ENCODE results near the gene TADA2B.

GRCh38 chr4:7062816-7063215, 19.6 kb downstream of the TADA2B start:
- TF ChIP-seq RCOR1 (IDR thresholded peaks at IDR 0.05; ENCODE audit: insufficient replicate concordance, low read length) (no peak), BHLHE40 (IDR thresholded peaks at IDR 0.05; ENCODE audit: low read depth, low read length) (no peak), MXI1 (IDR thresholded peaks at IDR 0.05; ENCODE audit: borderline replicate concordance, low read depth, low read length) (no peak), POLR2A (IDR thresholded peaks at IDR 0.05; ENCODE audit: low read depth, low read length) (no peak), CTCF (conservative IDR thresholded peaks at IDR 0.05; ENCODE audit: low read depth, low read length) (no peak), ELK1 (IDR thresholded peaks at IDR 0.05; ENCODE audit: borderline replicate concordance, low read depth, low read length) (no peak), SMC3 (IDR thresholded peaks at IDR 0.05; ENCODE audit: low read depth, low read length) (no peak), RFX5 (IDR thresholded peaks at IDR 0.05; ENCODE audit: low read depth, low read length) (no peak), NFE2L2 (IDR thresholded peaks at IDR 0.05; ENCODE audit: low read depth, low read length) (no peak), RAD21 (IDR thresholded peaks at IDR 0.05; ENCODE audit: low read length) (no peak), FOS (IDR thresholded peaks at IDR 0.05; ENCODE audit: low read depth, low read length) (no peak), MAFK (IDR thresholded peaks at IDR 0.05; ENCODE audit: low read depth, low read length) (no peak), USF2 (IDR thresholded peaks at IDR 0.05; ENCODE audit: low read depth, low read length) (no peak), CEBPB (IDR thresholded peaks at IDR 0.05; ENCODE audit: low read depth, low read length) (no peak)

Data from IMR-90 (cell line).